Loucy (cell line): ENCODE results near the gene KRTAP10-2.
"Not testable (repeated sequence)": the region's sequence is repeated elsewhere in the genome, so short reads cannot be mapped to it uniquely, and the experiment has no call there.

Source experiments
- H2AFZ ChIP-seq: fragments of 200-600 bp; sonication (generic); 2 replicates; pipeline ENCODE4 v1.6.0; 2016; ENCODE audit warnings: antibody characterized with exemption, mild to moderate bottlenecking, low read length, moderate library complexity
- H3F3A ChIP-seq: fragments of 200-600 bp; 2 replicates; pipeline ENCODE4 v1.6.0; 2016; ENCODE audit warnings: antibody characterized with exemption, low read depth, mild to moderate bottlenecking
- H3K27me3 ChIP-seq: fragments of 200-600 bp; sonication (generic); 2 replicates; pipeline ENCODE4 v1.6.1; 2014; ENCODE audit warnings: low read length, mild to moderate bottlenecking; ENCODE audit not compliant: insufficient read depth, poor library complexity, severe bottlenecking
- H3K36me3 ChIP-seq: fragments of 200-600 bp; sonication (generic); 2 replicates; pipeline ENCODE4 v1.6.1; 2016; ENCODE audit warnings: low read length; ENCODE audit not compliant: insufficient read depth
- H3K4me1 ChIP-seq: fragments of 200-600 bp; sonication (generic); 2 replicates; pipeline ENCODE4 v1.5.1; 2014; ENCODE audit warnings: low read length, mild to moderate bottlenecking; ENCODE audit not compliant: insufficient read depth, poor library complexity, severe bottlenecking
- H3K4me2 ChIP-seq: fragments of 200-600 bp; sonication (generic); 2 replicates; pipeline ENCODE4 v1.6.0; 2014; ENCODE audit warnings: antibody characterized with exemption, low read length, low read depth, mild to moderate bottlenecking; ENCODE audit not compliant: poor library complexity, severe bottlenecking
- H3K4me3 ChIP-seq: fragments of 200-600 bp; sonication (generic); 2 replicates; pipeline ENCODE4 v1.5.1; 2014; ENCODE audit warnings: low read length, mild to moderate bottlenecking, mixed read lengths; ENCODE audit not compliant: poor library complexity, severe bottlenecking
- H3K79me2 ChIP-seq: fragments of 200-600 bp; sonication (generic); 2 replicates; pipeline ENCODE4 v1.6.1; 2014; ENCODE audit warnings: low read length; ENCODE audit not compliant: insufficient read depth
- H3K9ac ChIP-seq: fragments of 200-600 bp; sonication (generic); 2 replicates; pipeline ENCODE4 v1.6.0; 2014; ENCODE audit warnings: mild to moderate bottlenecking, low read depth, low read length, moderate library complexity; ENCODE audit not compliant: poor library complexity, severe bottlenecking
- H3K9me2 ChIP-seq: fragments of 200-600 bp; sonication (generic); replicated peaks from 2 replicates; pipeline ENCODE4 v1.6.1; 2016; ENCODE audit warnings: low read depth, low read length, mixed read lengths
- H3K9me3 ChIP-seq: fragments of 200-600 bp; sonication (generic); 2 replicates; pipeline ENCODE4 v1.6.1; 2014; ENCODE audit warnings: mild to moderate bottlenecking, antibody characterized with exemption, low read length, low read depth; ENCODE audit not compliant: insufficient read depth
- H4K20me1 ChIP-seq: fragments of 200-600 bp; sonication (generic); 2 replicates; pipeline ENCODE4 v1.6.0; 2014; ENCODE audit warnings: antibody characterized with exemption, low read length, mild to moderate bottlenecking; ENCODE audit not compliant: insufficient read depth, poor library complexity, severe bottlenecking
- CTCF ChIP-seq: fragments of 200-600 bp; sonication (generic); conservative IDR thresholded peaks from 2 replicates; pipeline ENCODE4 v1.5.1; 2014; ENCODE audit warnings: mild to moderate bottlenecking, antibody characterized with exemption, low read length
- EZH2phosphoT487 ChIP-seq: fragments of 200-600 bp; IDR thresholded peaks from 2 replicates; pipeline ENCODE4 v1.6.1; 2018; ENCODE audit warnings: antibody characterized with exemption, mild to moderate bottlenecking, moderate library complexity, borderline replicate concordance

The KRTAP10-2 gene, protein sequence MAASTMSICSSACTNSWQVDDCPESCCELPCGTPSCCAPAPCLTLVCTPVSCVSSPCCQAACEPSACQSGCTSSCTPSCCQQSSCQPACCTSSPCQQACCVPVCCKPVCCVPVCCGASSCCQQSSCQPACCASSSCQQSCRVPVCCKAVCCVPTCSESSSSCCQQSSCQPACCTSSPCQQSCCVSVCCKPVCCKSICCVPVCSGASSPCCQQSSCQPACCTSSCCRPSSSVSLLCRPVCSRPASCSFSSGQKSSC

GRCh38 chr21:44551340-44551961 is at the start of gene KRTAP10-2:
Gene KRTAP10-2 (minus strand): TSS chr21:44551505. CDS start chr21:44551458, 47 bp downstream.
- no peak within 1 kb of the TSS for H3K4me3 ChIP-seq
- no peaks in the 10 kb centered on the region for H3K4me1 ChIP-seq
- no peak within 1 kb of the TSS for H3K4me2 ChIP-seq
- no peaks in the 10 kb centered on the region for H3K36me3 ChIP-seq
- no peaks in the 10 kb centered on the region; the same call in 1 of the 2 replicates for H3K9me3 ChIP-seq
- H3K9ac ChIP-seq: no peak within 1 kb of the TSS
- H2AFZ ChIP-seq: no peak within 1 kb of the TSS
- no peaks in the 10 kb centered on the region for H3K9me2 ChIP-seq
- no peaks in the 10 kb centered on the region for H3F3A ChIP-seq
- H4K20me1 ChIP-seq: no peaks in the 10 kb centered on the region
- H3K79me2 ChIP-seq: no peaks in the 10 kb centered on the region
- no peak for TF ChIP-seq EZH2phosphoT487
- TF ChIP-seq CTCF: no peak
- no peaks in the 10 kb centered on the region for H3K27me3 ChIP-seq

GRCh38 chr21:44601091-44601490 is 49.8 kb upstream of the KRTAP10-2 start:
- not testable (repeated sequence) for H3K4me3 ChIP-seq, H2AFZ ChIP-seq, H3K9me2 ChIP-seq, H3K9ac ChIP-seq, H4K20me1 ChIP-seq, H3K36me3 ChIP-seq, H3K79me2 ChIP-seq, H3K9me3 ChIP-seq, H3F3A ChIP-seq, H3K4me1 ChIP-seq, H3K27me3 ChIP-seq, H3K4me2 ChIP-seq

DNA sequence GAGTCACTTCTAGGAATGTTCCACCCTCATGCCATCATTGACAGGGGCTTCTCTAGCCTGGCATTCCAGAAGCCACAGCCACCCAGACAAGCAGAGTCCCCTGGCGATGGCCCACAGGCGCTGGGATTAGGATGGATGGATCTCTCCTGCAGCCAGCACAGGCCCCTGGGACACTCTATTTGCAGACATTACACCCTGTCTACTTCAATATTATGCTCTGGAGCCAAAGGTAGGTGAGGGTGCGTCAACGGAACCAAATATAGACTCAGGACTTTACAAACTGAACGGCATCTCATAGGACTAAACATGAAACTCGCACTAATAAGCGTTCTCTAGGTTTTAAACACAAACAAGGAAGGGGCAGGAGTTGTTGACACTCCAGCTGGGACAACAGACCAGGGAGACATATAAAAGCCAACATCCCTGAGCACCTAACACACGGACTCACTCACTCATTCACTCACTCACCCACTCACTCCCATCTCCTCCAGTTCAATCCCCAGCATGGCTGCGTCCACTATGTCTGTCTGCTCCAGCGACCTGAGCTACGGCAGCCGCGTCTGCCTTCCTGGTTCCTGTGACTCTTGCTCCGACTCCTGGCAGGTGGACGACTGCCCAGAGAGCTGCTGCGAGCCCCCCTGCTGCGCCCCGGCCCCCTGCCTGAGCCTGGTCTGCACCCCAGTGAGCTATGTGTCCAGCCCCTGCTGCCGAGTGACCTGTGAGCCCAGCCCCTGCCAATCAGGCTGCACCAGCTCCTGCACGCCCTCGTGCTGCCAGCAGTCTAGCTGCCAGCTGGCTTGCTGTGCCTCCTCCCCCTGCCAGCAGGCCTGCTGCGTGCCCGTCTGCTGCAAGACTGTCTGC is 49.0 kb upstream of the KRTAP10-2 start, which contains the start of gene KRTAP10-7:
TSS of gene KRTAP10-7 (plus strand) at position 480 of the 861 bp plus-strand sequence. CDS start at position 505, 25 bp downstream.
- H2AFZ ChIP-seq, H3K36me3 ChIP-seq, H3K4me3 ChIP-seq, H3K4me1 ChIP-seq, H3K79me2 ChIP-seq, H3K9me3 ChIP-seq, H3K27me3 ChIP-seq, H3K4me2 ChIP-seq, H3F3A ChIP-seq, H3K9ac ChIP-seq, H3K9me2 ChIP-seq, H4K20me1 ChIP-seq: not testable (repeated sequence)
